ENCODE measurements around the gene PCSK7.

PCSK7 gene

GRCh38 chr11:117203069-117203407 is 28.8 kb downstream of the PCSK7 start:
- Histone ChIP-seq H3K4me3 (peak overlapping the region; percentile 75), H3K27ac (peak overlapping the region; percentile 97)
- no peak for TF ChIP-seq CTCF (IDR thresholded peaks at IDR 0.05)
- DNase-seq (ENCODE audit: low spot score) = no peak

- Histone ChIP-seq H3K27ac (peak overlapping the region; percentile 97), H3K4me3 (peak overlapping the region; percentile 75)
- no peak for DNase-seq (ENCODE audit: low spot score)
- TF ChIP-seq CTCF (IDR thresholded peaks at IDR 0.05) = no peak
Measured at GRCh38 chr11:117202386-117203068, 29.3 kb downstream of the PCSK7 start.

- peak overlapping the region; percentile 75 for H3K4me3 ChIP-seq
- TF ChIP-seq CTCF (IDR thresholded peaks at IDR 0.05) = no peak
- DNase-seq (ENCODE audit: low spot score) = no peak
- peak overlapping the region; percentile 97 for H3K27ac ChIP-seq
Measured at GRCh38 chr11:117201658-117202305, 30.1 kb downstream of the PCSK7 start.

GRCh38 chr11:117200813-117201657 is 30.8 kb downstream of the PCSK7 start:
- no peak for TF ChIP-seq CTCF (IDR thresholded peaks at IDR 0.05)
- no peak for DNase-seq (ENCODE audit: low spot score)
- Histone ChIP-seq H3K27ac (peak overlapping the region; percentile 97), H3K4me3 (peak overlapping the region; percentile 75)

- Histone ChIP-seq H3K4me3 (peak overlapping the region; percentile 75), H3K27ac (peak overlapping the region; percentile 97)
- TF ChIP-seq CTCF (IDR thresholded peaks at IDR 0.05) = no peak
- DNase-seq (ENCODE audit: low spot score) = no peak
Measured at GRCh38 chr11:117199916-117200812, 31.7 kb downstream of the PCSK7 start.

GRCh38 chr11:117199053-117199915 is 32.6 kb downstream of the PCSK7 start, which contains the start of gene TAGLN:
TSS of gene TAGLN (plus strand) at chr11:117199370. CDS start at chr11:117203014, 3,644 bp downstream.
- no peak for TF ChIP-seq CTCF (IDR thresholded peaks at IDR 0.05)
- DNase-seq (ENCODE audit: low spot score) = peak; percentile 99
- Histone ChIP-seq H3K4me3 (peak within 1 kb of the TSS; percentile 75), H3K27ac (peak within 1 kb of the TSS; percentile 97)

All from coronary artery (tissue), 2 donors.